Bronchial epithelial cell (primary cell): ENCODE measurements around the gene TBC1D9. TPM values are rescaled to one million over a fixed set of nuclear protein-coding genes. Genes with fewer than 3 reads are reported as not detected.

Source experiments
- DNase-seq: peaks from one replicate; pipeline ENCODE4 v3.0.0-alpha.2; 2010; ENCODE audit warnings: low read depth
- FAIRE-seq: peaks from 2 replicates; lab custom pipeline; 2011; peaks lifted over from hg19 to GRCh38; lab: Jason Lieb, UNC
- H3K27me3 ChIP-seq: 2 replicates; pipeline ENCODE4 v1.5.1; 2011; ENCODE audit warnings: low read length; ENCODE audit not compliant: control insufficient read depth, insufficient read depth
- H3K36me3 ChIP-seq: 2 replicates; pipeline ENCODE4 v1.5.1; 2011; ENCODE audit warnings: low read length; ENCODE audit not compliant: control insufficient read depth, insufficient read depth
- H3K4me3 ChIP-seq: 2 replicates; pipeline ENCODE4 v1.5.1; 2011; ENCODE audit warnings: mild to moderate bottlenecking, low read depth, low read length, control low read depth
- total RNA-seq: library from RNA; depleted of rRNA; stranded (reverse); fragments of >200 nt; gene quantifications from 2 replicates; pipeline ENCODE4 v1.2.1, GENCODE V29; 2014
- TF ChIP-seq, protein P1 (sequence below): IDR thresholded peaks from 2 replicates; pipeline ENCODE4 v1.5.1; 2011; ENCODE audit warnings: mild to moderate bottlenecking, moderate library complexity, low read length, control low read depth, inconsistent platforms; ENCODE audit not compliant: insufficient read depth, severe bottlenecking

TBC1D9 gene
- total RNA-seq, result 17.1 and 22.4 TPM in 2 replicates

DNA sequence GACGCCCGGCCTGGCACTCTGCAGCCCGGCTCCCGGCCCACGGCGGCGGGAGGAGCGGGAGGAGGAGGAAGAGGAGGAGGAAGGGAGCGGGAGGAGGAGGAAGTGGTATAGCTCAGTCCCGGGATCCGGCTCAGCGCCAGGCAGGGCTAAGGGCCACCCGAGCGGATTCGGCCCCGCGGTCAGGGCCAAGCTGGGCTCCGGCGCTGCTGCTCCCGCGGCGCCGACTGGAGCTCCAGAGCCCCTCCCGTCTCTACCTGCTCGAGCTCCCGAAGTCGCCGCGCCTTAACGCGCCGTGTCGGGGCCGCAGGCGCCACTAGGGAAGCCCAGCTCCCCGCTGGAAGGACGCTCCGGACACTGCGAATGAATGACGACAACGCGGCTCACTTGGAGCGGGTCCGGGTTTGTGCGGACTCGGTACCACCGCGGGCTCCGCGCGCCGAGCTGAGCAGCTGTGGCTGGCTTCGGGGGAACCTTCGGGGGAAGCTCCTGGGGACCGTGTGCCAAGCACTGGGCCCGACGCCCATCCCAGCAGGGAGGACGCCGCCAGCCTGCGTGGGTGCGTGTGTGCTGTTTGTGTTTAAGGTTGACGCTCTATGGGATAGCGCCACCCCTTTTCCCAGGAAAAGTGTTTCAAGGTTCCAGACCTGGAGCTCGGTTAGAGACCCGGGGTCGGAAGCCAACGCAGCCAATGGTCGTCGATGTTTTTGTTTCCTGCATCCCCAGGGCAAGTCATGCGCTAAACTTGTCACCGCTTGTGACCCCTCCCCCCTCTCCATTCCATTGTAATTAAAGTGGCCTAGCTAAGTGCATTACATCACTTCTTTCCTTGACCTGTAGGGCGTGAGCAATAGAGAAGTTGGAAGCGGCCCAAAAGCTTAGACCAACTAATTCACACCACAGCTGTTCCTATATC, at the start of gene TBC1D9:
TBC1D9 (minus strand) TSS at position 67 of the 913 bp plus-strand sequence. CDS start 340 bp downstream, outside the sequence.
- Histone ChIP-seq H3K4me3 (peak within 1 kb of the TSS; percentile 88), H3K27me3 (no peaks in the 10 kb centered on the region), H3K36me3 (no peaks in the 10 kb centered on the region)
- DNase-seq (peak; percentile 98), FAIRE-seq (no peak)
- TF ChIP-seq, protein P1, sequence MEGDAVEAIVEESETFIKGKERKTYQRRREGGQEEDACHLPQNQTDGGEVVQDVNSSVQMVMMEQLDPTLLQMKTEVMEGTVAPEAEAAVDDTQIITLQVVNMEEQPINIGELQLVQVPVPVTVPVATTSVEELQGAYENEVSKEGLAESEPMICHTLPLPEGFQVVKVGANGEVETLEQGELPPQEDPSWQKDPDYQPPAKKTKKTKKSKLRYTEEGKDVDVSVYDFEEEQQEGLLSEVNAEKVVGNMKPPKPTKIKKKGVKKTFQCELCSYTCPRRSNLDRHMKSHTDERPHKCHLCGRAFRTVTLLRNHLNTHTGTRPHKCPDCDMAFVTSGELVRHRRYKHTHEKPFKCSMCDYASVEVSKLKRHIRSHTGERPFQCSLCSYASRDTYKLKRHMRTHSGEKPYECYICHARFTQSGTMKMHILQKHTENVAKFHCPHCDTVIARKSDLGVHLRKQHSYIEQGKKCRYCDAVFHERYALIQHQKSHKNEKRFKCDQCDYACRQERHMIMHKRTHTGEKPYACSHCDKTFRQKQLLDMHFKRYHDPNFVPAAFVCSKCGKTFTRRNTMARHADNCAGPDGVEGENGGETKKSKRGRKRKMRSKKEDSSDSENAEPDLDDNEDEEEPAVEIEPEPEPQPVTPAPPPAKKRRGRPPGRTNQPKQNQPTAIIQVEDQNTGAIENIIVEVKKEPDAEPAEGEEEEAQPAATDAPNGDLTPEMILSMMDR, result peak; percentile 19

DNA sequence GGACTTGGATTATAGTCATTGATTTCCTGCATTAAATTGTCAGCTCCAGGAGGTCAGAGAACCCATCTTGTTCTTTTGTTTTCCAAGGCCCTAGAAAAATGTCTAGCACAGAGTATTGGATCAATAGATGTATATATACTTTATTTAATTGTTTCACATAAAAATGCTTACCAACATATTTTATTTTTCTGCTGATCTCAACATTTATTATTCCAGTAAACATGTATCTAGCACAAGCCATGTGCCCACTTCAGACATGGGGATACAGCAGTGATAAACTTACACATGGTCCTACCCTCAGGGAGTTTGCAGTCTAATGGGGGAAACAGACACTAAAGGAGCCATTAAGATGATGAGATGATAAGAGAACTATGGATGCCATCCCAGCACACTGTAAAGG, 49.1 kb upstream of the TBC1D9 start:
- FAIRE-seq (no peak), DNase-seq (no peak)
- Histone ChIP-seq H3K27me3 (peaks cover 1% of the 10 kb centered on the region), H3K36me3 (no peaks in the 10 kb centered on the region), H3K4me3 (no peak overlapping the region)
- TF ChIP-seq, protein P1, result no peak

DNA sequence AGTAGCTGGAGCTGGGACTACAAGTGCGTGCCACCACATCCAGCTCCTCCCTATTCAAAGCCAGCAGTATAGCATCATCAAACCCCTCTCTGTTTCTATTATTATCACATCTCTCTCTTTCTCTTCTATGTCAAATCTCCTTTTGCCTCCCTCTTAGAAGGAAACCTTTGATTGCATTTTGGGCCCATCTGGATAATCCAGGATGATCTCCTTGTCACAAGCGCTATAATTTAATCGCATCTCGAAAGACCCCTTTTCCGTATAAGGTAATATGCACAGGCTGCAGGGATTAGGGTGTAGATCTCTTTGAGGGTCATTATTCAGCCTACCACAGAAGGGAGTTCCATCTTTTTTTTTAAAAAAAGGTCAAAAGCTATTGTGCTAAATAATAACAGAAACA, 46.4 kb upstream of the TBC1D9 start:
- TF ChIP-seq, protein P1, result no peak
- Histone ChIP-seq H3K36me3 (no peaks in the 10 kb centered on the region), H3K27me3 (peaks cover 1% of the 10 kb centered on the region), H3K4me3 (no peak overlapping the region)
- DNase-seq, result no peak
- FAIRE-seq, result no peak

DNA sequence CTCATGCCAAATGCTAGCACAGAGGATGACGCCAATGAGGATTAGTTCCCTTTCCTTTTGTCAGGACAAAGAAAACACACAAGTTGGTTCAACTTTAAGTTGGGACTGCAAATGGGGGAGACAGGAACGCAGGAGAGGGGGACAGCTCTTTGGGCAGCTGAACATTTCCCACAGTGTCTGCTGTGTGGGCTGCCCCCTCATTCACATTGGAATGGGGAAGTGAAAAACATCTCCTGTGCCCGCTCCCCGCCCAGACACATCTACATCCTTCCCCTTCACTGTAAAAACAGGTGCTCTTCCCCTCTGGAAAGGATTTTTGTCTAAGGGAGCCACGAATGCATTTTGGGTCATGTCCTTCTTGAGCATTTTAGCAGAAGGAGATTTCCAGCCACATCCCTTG, 44.5 kb upstream of the TBC1D9 start:
- DNase-seq, result no peak
- H3K36me3 ChIP-seq, result no peaks in the 10 kb centered on the region

DNA sequence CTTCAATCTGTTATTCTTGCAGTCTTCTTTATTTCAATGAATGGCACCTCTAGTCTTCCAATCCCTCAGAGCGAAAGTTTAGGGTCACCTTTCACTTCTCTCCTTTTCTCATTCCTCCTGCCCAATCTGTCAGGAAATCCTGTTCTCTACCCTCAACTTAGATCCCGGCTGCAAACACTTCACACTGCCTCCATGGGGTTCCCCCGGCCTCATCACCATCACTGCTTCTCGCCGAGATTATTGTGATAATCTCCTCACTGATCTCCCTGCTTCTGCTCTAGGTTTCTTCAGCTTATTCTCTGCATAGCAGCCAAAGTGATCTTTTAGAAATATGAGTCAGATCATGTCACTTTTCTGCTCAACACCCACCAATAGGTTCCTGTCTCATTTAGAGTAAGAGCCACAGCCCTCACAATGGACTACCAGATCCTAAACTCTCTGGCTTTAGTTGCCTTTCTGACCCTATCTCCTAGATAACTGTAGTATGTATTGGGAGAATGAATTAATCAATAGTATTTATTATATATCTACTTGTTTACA, 43.6 kb upstream of the TBC1D9 start:
- Histone ChIP-seq H3K36me3 (no peaks in the 10 kb centered on the region), H3K4me3 (no peak overlapping the region), H3K27me3 (no peaks in the 10 kb centered on the region)
- DNase-seq, result no peak
- no peak for FAIRE-seq
- TF ChIP-seq, protein P1, result no peak

More for the DNA sequence above, 44.5 kb upstream of the TBC1D9 start:
- no peak for FAIRE-seq
- no peak overlapping the region for H3K4me3 ChIP-seq
- H3K27me3 ChIP-seq, result peaks cover under 1% of the 10 kb centered on the region
- TF ChIP-seq, protein P1, result no peak
